ENCODE results near the gene ZNF789.

The ZNF789 gene

DNA sequence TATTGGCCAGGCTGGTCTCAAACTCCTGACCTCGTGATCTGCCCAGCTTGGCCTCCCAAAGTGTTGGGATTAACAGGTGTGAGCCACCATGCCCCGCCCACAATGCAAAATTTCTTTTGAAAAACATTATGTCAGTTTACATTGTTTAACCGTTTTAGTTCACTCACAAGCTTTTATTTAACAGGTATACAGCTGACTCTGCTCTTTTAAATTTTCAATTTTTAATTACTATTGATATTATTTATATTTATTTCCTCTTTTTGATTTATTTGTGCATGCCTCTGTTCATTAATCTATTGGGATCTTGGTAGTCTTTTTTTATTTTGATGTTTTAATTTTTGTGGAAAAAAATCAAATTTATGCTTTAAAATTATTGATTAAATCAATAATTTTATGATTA is 48.7 kb downstream of the ZNF789 start:
- H3K9me3 ChIP-seq (ENCODE audit: insufficient read depth, low read depth, low read length), result no peaks in the 10 kb centered on the region
- no peaks in the 10 kb centered on the region for H3K9me2 ChIP-seq (replicated peaks; ENCODE audit: low read depth, low read length)
- no peaks in the 10 kb centered on the region for H3K4me1 ChIP-seq (ENCODE audit: insufficient read depth, low read length, poor library complexity, severe bottlenecking)
- no peak overlapping the region for H3K4me2 ChIP-seq (ENCODE audit: low read depth, low read length, poor library complexity, severe bottlenecking)
- TF ChIP-seq, protein P1, sequence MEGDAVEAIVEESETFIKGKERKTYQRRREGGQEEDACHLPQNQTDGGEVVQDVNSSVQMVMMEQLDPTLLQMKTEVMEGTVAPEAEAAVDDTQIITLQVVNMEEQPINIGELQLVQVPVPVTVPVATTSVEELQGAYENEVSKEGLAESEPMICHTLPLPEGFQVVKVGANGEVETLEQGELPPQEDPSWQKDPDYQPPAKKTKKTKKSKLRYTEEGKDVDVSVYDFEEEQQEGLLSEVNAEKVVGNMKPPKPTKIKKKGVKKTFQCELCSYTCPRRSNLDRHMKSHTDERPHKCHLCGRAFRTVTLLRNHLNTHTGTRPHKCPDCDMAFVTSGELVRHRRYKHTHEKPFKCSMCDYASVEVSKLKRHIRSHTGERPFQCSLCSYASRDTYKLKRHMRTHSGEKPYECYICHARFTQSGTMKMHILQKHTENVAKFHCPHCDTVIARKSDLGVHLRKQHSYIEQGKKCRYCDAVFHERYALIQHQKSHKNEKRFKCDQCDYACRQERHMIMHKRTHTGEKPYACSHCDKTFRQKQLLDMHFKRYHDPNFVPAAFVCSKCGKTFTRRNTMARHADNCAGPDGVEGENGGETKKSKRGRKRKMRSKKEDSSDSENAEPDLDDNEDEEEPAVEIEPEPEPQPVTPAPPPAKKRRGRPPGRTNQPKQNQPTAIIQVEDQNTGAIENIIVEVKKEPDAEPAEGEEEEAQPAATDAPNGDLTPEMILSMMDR (conservative IDR thresholded peaks at IDR 0.05; ENCODE audit: low read length), result no peak
- no peak for TF ChIP-seq EZH2phosphoT487 (IDR thresholded peaks at IDR 0.05; ENCODE audit: borderline replicate concordance)
- H3K36me3 ChIP-seq (ENCODE audit: insufficient read depth, low read length), result peaks cover 38% of the 10 kb centered on the region; the same call in 1 of the 2 replicates
- H3K27me3 ChIP-seq (ENCODE audit: insufficient read depth, low read length, poor library complexity, severe bottlenecking), result no peaks in the 10 kb centered on the region
- no peak overlapping the region for H3K9ac ChIP-seq (ENCODE audit: low read depth, low read length, poor library complexity, severe bottlenecking)
- H3K4me3 ChIP-seq (ENCODE audit: low read length, poor library complexity, severe bottlenecking), result no peak overlapping the region
- no peaks in the 10 kb centered on the region for H3F3A ChIP-seq (ENCODE audit: low read depth)
- H2AFZ ChIP-seq (ENCODE audit: low read length), result no peak overlapping the region
- H3K79me2 ChIP-seq (ENCODE audit: insufficient read depth, low read length), result no peaks in the 10 kb centered on the region
- no peaks in the 10 kb centered on the region for H4K20me1 ChIP-seq (ENCODE audit: insufficient read depth, low read length, poor library complexity, severe bottlenecking)

DNA sequence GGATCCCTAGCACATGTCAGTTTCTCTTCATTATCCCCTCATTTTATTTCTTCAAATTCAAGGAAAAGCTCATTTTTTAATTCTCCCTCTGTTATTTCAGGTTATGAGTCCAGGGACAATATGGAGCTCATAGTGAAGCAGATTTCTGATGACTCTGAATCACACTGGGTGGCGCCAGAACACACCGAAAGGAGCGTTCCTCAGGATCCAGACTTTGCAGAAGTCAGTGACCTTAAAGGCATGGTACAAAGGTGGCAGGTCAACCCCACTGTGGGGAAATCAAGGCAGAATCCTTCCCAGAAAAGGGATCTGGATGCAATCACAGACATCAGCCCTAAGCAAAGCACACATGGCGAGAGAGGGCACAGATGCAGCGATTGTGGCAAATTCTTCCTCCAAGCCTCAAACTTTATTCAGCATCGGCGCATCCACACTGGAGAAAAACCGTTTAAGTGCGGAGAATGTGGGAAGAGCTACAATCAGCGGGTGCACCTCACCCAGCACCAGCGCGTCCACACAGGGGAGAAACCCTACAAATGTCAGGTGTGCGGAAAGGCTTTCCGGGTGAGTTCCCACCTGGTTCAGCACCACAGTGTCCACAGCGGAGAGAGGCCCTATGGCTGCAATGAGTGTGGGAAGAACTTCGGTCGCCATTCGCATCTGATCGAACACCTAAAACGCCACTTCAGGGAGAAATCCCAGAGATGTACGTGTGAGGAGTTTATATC is 53.2 kb downstream of the ZNF789 start:
- H3F3A ChIP-seq (ENCODE audit: low read depth), result no peaks in the 10 kb centered on the region
- TF ChIP-seq EZH2phosphoT487 (IDR thresholded peaks at IDR 0.05; ENCODE audit: borderline replicate concordance), result no peak
- TF ChIP-seq, protein P1 (conservative IDR thresholded peaks at IDR 0.05; ENCODE audit: low read length), result peak; percentile 61
- H3K9me3 ChIP-seq (ENCODE audit: insufficient read depth, low read depth, low read length), result peaks cover 5% of the 10 kb centered on the region; the same call in 1 of the 2 replicates
- H3K9ac ChIP-seq (ENCODE audit: low read depth, low read length, poor library complexity, severe bottlenecking), result no peak overlapping the region
- no peaks in the 10 kb centered on the region for H3K79me2 ChIP-seq (ENCODE audit: insufficient read depth, low read length)
- no peaks in the 10 kb centered on the region for H3K27me3 ChIP-seq (ENCODE audit: insufficient read depth, low read length, poor library complexity, severe bottlenecking)
- no peaks in the 10 kb centered on the region for H3K4me1 ChIP-seq (ENCODE audit: insufficient read depth, low read length, poor library complexity, severe bottlenecking)
- H3K4me2 ChIP-seq (ENCODE audit: low read depth, low read length, poor library complexity, severe bottlenecking), result no peak overlapping the region
- no peaks in the 10 kb centered on the region for H4K20me1 ChIP-seq (ENCODE audit: insufficient read depth, low read length, poor library complexity, severe bottlenecking)
- peaks cover 48% of the 10 kb centered on the region; the same call in 1 of the 2 replicates for H3K36me3 ChIP-seq (ENCODE audit: insufficient read depth, low read length)
- H2AFZ ChIP-seq (ENCODE audit: low read length), result no peak overlapping the region
- no peak overlapping the region for H3K4me3 ChIP-seq (ENCODE audit: low read length, poor library complexity, severe bottlenecking)
- H3K9me2 ChIP-seq (replicated peaks; ENCODE audit: low read depth, low read length), result no peaks in the 10 kb centered on the region

DNA sequence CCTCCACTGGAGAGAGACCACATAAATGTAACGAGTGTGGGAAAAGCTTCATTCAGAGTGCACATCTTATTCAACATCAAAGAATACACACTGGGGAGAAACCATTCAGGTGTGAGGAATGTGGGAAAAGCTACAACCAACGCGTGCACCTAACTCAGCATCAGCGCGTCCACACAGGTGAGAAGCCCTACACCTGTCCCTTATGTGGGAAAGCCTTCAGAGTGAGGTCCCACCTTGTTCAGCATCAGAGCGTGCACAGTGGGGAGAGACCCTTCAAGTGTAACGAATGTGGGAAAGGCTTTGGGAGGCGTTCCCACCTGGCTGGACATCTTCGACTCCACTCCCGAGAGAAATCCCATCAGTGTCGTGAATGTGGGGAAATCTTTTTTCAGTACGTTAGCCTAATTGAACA is 58.7 kb downstream of the ZNF789 start:
- H3K9me3 ChIP-seq (ENCODE audit: insufficient read depth, low read depth, low read length), result peaks cover 27% of the 10 kb centered on the region; the same call in 1 of the 2 replicates
- H3F3A ChIP-seq (ENCODE audit: low read depth), result no peaks in the 10 kb centered on the region
- H4K20me1 ChIP-seq (ENCODE audit: insufficient read depth, low read length, poor library complexity, severe bottlenecking), result no peaks in the 10 kb centered on the region
- no peaks in the 10 kb centered on the region for H3K4me1 ChIP-seq (ENCODE audit: insufficient read depth, low read length, poor library complexity, severe bottlenecking)
- H2AFZ ChIP-seq (ENCODE audit: low read length), result no peak overlapping the region
- H3K4me2 ChIP-seq (ENCODE audit: low read depth, low read length, poor library complexity, severe bottlenecking), result no peak overlapping the region
- no peak overlapping the region for H3K9ac ChIP-seq (ENCODE audit: low read depth, low read length, poor library complexity, severe bottlenecking)
- no peak overlapping the region for H3K4me3 ChIP-seq (ENCODE audit: low read length, poor library complexity, severe bottlenecking)
- H3K36me3 ChIP-seq (ENCODE audit: insufficient read depth, low read length), result peaks cover 59% of the 10 kb centered on the region; the same call in 1 of the 2 replicates
- H3K27me3 ChIP-seq (ENCODE audit: insufficient read depth, low read length, poor library complexity, severe bottlenecking), result no peaks in the 10 kb centered on the region
- no peaks in the 10 kb centered on the region for H3K79me2 ChIP-seq (ENCODE audit: insufficient read depth, low read length)
- no peaks in the 10 kb centered on the region for H3K9me2 ChIP-seq (replicated peaks; ENCODE audit: low read depth, low read length)
- TF ChIP-seq EZH2phosphoT487 (IDR thresholded peaks at IDR 0.05; ENCODE audit: borderline replicate concordance), result no peak
- TF ChIP-seq, protein P1 (conservative IDR thresholded peaks at IDR 0.05; ENCODE audit: low read length), result no peak

Data from Loucy (cell line).